ENCODE results near the gene MACF1.

MACF1 gene

DNA sequence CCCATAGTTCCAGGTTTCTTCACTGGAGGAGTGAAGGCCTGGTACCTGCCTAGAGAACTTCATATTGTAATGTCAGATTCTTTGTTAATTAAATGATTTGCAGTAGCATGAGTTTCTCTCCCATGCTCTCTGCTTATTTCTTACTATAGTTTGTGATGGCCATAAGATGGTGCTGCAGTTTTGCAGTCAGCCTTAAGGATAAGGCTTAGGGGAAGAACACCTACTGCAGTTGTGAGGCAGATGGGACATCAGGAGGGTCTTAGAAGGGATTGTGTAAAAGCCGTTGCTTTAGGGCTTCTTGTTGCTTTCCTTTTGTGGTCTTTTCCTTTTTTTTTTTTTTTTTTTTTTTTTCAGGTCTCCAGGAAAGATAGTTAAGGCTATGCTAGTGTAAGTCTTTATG lies 61.8 kb downstream of the MACF1 start:
- peak; percentile 15 for DNase-seq

DNA sequence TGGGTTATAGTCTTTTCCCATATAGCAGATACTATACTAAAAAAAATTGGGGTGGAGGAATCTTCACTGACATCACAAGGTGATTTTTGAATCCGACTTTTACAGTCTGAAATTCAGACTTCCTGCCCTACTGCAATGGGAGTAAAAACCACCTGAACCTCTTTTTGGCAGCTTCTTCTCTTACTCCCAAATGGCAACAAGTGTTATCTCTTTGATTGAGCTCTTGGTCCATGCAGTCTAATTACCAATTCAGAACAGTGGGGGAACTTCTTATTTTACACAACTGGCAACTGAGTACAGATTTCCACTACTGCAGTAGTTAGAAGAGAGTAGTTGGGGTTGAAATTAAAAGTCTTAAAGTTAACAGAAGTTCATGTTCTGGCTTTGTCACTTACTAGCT lies 62.3 kb downstream of the MACF1 start:
- no peak for DNase-seq

DNA sequence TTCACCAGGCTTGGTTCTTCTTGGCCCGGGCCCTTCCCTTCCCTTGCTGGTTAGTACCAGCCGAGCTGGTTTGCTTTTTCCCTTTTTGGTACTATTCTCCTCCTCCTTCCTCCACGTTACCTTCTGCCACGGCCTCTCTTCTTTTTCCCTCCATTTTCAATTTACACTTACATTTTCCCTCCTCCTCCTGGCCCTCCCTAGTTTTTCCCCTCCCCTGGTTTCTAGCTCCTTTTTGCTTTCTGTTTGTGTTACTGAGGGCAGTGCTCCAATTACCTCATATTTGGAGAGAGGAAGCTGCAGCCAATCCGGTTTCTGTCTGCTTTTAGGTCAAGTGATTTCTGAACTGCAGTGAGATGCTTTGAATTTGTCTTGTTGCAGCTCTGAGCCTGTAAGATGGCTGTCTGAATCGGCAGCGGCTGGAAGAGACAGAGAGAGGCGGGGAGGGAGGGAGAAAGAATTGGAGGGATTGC lies 63.7 kb downstream of the MACF1 start:
- peak; percentile 62 for DNase-seq

DNA sequence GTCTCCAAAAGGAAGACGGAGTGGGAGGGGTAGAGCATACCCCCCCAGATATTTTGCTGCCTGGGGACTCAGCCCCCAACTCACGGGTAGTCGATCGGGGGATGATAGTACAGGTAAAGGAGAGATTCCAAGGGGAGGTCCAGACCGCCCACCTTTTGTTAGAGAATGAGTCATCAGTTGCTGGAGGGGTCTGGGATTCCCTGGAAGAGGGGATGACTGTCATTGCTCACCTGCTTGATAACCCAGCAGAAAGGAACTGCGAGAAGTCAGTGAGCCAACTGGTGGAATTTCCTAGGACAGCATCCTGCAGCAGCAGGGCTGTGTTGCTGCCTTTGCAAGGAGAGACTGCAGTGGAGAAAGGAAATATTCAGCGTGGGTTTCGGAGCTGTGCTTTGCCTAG lies 64.4 kb downstream of the MACF1 start:
- no peak for DNase-seq

DNA sequence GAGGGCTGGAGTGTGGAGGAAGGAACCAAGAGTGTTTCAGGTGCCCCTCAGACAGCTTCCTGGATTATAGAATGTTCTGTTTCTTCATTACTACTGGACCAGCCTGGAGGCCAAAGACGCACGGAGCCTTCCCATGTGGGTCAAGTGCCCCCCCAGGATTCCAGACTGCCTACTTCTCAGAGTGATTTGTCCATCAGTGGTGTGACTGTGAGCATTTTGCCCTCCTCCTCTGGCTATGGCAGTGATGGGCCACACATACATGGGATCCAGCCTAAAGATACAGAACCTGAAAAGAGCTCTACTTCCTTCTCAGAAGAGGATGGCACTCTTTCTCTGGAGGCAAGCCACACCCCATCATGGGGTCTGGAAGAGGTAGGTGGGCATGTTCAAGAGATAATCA lies 64.9 kb downstream of the MACF1 start:
- peak; percentile 2 for DNase-seq

DNA sequence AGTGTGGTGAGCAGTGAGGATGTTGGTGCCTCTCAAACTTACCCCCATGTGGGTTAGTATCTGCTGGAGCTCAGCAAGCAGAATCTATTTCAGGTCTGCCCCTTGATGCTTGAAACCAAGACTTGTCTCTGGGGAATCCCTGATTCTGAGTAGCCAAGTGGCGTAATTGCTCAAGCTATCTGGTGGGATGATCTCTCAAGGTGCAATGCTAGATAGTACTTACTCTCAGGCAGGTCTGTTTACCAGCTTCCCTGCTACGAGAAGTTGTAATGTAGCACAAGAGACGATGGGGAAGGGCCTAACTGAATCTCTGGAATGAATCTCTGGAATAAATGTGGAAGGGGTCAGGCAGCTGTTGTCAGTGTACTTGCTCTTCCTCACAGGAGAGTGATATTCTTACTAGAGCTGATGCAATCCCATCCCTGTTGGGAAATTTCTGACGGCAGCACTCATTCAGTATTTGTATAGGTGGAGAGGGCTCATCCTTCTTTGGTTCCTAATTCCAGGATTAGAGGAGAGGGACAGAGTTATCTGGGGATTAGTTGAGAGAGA lies 65.4 kb downstream of the MACF1 start:
- DNase-seq: peak; percentile 29

DNA sequence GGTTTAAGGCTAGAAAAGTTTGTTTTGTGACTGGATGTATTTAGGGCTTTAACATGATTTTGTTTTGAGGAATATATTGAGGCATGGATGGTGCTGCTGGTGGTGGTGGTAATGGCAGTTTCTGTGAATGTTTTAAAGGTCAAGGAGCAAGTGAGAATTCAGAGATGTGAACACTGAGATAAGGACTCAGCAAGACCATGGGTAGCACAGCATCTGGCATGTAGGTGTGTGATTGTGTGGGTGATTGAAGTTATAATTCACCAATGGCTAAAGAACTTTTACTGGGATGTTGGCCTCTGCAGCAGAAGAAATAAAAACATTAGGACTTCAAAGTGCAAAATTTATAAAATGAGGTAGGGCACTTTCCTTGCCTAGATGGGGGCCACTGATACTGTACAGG lies 65.9 kb downstream of the MACF1 start:
- no peak for DNase-seq

DNA sequence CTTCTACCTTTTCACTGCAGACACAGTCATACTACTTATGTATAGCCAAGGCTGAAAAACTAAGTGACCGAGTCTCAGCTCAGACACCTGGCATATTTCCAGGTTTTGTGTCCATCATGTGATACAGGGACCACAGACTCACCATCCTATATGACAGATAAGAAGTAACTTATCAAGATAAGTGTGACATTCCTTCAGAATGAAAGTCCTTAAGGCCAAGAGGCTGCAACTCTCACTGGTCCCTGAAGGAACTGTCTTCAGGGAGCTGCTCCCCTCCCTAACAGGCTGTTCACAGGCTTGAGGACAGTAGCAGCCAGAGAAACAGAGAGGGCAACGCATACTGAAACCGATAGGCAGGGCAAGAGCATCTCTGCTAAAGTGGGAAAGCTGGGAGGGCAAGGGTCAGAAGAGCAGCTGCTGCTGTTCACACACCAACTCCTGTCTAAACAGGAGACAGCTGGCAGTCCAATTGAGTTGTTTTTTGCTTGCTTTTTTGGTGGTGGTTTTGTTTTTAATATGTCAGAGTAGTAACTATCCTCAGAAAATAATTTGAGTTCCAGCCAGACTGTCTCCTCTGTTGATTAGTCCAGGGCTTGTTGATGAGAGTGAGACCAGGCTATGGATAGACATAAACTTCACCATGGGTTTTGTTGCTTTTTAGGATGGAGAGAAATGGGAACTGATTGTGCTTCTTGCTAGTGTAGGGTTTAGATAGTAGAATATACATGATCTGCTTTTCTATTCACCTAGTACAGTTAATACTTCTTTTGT lies 67.7 kb downstream of the MACF1 start:
- peak; percentile 65 for DNase-seq

DNA sequence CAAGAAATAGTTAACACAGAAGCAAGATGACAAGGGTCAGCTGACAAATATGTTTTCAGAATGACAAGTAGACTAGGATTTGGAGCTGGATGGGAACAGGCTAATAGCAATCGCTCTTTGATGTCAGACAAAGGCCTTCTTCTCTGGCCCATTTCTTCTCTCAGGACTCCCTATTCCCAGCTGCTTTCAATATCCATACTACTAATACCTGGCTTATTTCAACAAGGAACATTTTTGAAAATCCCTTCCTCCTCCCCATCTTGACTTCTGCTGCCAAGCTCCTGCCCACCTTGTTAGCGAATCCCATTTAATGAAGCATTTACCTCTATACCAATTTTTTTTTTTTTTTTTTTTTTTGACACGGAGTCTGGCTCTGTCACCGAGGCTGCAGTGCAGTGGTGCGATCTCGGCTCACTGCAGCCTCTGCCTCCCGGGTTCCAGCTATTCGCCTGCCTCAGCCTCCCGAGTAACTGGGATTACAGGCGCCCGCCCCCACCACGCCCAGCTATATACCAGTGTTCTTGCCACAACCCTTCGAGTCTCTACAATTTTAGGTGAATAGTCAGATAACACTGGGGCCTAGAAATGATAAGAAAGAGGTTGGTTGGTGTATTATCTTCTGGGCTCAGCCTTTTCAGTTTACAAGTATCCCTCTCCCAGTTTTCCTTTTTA lies 68.4 kb downstream of the MACF1 start:
- DNase-seq: no peak

DNA sequence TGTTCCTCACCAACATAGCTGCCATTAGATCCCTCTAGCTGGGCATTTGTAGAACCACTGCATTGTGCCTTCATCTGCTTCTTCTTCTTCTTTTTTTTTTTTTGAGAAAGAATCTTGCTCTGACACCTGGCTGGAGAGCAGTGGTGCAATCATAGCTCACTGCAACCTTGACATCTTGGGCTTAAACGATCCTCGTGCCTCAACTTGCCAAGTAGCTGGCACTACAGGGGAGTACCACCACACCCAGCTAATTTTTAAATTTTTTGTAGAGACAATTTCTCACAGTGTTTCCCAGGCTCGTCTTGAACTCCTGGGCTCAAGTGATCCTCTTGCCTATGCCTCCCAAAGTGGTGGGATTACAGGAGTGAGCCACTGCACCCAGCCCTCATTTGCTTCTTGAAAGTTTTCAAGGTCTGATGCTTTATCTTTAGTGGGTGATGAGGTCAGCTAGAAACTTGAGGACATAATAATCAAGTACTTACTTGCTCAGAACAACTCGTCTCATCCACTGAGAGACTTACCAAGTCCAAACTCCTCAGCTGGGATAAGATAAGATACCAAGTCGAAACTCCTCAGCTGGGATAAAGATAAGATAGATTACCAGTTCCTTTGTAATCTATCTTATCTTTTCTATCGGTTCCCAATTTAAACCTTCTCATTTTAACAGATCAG lies 71.5 kb downstream of the MACF1 start:
- no peak for DNase-seq

DNA sequence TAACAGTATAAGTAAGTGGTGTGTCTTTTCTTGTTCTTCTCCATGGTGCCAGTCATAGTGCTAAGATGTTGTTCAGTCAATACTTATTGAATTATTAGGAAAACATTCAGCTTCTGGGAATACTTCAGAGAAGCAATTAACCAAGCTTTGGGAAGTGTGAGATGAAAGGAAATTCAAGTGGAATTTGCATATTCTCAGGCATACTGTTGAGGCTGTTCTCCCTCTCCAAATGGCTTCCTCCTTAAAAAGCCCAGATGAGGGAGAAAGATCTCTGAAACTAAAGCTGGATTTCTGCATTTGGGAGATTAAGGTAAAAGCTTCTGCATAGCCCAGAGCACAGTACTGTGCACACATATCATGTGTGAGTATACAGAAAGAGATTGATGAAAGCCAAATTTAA lies 73.4 kb downstream of the MACF1 start:
- no peak for DNase-seq

DNA sequence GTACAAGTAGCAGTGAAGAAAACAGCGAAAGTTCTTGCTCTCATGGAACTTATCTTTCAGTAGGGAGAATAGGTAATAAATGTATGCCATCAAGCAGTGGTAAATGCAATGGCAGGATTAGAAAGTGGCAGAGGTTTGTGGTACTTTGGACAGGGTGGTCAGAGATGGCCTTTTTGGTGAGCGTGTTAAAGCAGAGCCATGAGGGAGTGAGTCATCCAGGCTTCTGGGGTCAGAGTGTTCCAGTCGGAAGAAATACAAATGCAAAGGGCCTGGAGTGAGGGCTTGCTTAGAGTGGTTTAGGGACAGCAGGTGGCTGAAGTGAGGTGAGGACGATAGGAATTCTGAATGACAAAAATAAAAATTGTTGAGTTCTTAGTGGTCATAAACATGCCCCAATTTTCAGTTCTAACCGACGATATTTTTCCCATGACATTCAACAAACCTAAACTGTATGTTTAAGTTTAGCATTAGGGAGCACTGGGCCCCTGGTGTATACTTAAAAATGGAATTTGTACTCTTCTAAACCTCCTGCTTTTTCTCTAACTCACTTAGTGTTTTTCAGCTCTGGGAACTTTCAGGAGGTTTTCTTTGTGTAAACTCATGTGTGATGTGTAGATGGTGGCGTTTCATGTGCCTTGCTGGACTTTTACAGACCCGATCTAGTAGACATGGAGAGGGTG lies 78.2 kb downstream of the MACF1 start:
- DNase-seq: no peak

DNA sequence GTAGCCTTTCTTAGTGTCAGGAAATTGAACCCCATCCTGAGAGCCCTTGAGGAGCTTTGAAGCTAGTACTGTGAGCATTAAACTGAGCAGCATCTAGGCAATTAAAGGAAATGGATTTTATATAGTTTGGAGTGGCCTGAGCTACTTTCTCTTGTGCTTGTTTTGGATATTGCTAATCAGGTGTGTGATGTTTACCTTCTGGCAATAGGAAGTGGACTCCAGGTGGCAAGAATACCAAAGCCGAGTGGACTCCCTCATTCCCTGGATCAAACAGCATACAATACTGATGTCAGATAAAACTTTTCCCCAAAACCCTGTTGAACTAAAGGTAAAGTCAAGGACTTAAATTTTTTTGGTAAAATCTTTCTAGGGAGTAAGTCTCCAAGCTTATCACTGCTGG lies 79.4 kb downstream of the MACF1 start:
- DNase-seq: no peak

DNA sequence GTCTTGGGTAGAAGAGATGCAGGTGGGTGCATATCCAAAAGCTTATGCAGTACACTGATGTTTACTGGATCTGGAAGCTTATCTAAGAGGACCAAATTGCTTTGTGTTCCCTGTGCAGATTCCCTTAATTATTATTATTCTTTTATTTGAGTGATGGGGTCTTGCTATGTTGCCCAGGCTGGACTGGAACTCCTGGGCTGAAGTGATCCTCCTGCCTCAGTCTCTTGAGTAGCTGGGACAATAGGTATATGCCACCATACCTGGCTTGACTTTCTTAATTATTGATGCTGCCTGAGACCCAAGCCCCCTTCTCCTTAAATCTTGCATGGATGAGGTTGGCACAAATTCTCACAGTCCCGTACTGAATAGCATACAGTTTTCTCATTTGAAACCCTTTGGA lies 83.0 kb downstream of the MACF1 start:
- no peak for DNase-seq

DNA sequence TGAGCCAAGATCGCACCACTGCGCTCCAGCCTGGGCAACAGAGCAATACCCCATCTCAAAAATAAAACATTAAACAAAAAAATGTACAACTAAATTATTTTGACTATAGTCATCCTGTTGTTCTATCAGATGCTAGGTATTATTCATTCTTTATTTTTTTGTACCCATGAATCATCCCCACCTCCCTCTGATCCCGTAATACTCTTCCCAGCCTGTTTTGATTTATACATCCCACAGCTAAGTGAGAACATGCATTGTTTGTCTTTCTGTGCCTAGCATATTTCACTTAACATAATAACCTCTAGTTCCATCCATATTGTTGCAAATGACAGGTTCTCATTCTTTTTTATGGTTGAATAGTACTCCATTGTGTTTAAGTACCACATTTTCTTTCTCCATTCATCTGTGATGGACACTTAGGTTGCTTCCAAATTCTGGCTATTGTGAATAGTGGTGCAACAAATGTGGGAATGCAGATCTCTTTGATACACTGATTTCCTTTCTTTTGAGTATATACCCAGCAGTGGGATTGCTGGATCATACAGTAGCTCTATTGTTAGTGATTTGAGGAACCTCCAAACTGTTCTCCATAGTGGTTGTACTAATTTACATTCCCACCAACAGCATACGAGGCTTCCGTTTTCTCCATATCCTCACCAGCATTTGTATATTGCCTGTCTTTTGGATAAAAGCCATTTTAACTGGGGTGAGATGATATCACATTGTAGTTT lies 84.4 kb downstream of the MACF1 start:
- DNase-seq: no peak

DNA sequence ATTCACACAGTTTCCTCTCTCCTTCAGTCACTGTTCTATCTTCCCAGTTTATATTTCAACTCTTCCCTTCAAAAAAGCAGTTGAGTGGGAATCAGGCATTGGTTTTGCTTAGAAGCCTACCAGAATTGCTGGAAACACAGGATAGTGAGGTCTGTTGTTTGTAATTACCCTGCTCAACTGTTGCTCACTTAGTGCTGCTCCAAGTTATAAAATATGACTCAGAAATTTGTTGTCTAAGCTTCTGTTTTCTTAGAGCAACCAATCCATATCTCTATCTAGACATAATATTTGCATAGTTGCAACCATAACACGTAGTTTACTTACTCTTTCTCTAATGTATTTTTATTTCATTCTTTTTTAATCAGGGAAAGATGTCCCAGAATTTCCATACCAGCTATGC lies 87.9 kb downstream of the MACF1 start:
- DNase-seq: no peak

DNA sequence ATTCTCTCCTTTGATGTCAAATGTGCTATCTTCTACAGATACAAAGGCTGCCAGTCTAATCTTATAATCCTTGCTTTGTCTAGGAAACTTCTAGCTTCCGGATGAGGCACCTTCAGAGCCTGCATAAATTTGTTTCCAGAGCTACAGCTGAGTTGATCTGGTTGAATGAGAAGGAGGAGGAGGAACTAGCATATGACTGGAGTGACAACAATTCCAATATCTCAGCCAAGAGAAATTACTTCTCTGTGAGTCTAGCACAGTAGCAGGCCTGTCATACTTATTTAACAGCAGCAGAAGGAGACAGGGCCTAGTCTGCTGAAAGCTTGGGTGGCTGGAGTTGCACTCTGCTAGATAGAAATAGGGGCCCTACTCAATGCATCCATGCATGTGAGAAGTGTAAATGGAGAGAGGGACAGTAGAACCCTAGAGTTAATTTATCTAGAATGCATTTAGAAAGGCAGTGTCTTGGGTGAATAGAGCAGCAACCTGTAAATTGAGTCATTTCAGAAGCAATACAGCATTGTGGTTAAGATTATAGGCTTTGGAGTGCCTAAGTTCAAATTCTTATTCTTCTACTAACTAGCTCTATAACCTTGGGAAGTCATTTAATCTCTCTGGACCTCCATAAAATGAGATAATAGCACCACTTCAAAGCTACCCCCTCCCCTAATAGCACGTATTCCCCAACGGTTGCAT lies 89.0 kb downstream of the MACF1 start:
- no peak for DNase-seq

DNA sequence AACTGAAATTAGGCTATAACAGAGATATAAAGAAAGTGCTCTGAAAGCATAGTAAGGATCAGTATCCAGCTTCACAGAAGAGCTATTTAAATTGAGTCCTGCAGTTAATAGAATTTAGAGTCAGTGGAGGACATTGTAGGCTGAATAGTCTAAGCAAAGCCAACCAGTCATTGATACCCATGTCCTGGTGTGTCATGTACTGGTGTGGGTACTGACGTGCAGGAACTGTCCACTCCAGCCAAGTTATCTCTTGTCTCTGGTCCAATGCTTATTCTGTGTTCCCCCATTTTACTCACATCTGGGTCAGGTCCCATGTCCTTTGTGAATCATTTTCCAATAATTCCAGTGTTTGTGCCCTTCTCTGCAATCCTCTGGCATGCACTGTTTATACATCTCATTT lies 90.0 kb downstream of the MACF1 start:
- no peak for DNase-seq

DNA sequence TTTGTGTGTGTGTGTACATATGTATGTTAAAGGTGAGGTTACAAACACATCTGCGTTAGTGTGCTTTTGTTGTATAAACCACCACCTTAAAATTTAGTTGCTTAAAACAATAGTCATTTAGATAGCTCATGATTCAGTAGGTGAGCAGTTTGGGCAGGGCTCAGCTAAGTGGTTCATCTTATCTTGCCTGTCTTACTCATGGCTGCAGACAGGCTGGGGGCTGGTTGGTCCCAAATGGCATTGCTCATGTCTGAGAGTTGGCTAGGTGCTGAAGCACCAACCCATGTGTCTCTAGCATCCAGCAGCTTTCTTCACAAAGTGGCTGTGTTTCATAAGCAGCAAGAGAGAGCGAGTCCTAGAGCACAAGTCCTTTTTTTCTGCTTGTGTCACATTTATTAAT lies 91.4 kb downstream of the MACF1 start:
- DNase-seq: no peak

DNA sequence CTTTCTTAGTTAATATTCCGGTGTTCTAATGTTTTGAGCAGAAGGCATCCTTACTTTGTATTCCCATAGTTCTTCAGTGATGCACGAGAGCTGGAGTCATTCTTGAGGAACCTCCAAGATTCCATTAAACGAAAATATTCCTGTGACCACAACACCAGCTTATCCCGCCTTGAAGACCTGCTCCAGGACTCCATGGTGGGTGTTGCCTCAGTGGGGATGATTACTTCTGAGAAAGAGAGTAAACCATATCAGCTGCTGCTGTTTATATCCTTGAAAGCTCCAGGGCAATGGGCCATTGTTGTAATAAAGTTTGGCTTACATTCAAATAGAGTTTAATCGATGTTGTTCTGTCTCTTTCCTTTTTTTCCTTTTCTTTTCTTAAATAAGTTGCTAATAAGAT lies 93.1 kb downstream of the MACF1 start:
- DNase-seq: no peak

DNA sequence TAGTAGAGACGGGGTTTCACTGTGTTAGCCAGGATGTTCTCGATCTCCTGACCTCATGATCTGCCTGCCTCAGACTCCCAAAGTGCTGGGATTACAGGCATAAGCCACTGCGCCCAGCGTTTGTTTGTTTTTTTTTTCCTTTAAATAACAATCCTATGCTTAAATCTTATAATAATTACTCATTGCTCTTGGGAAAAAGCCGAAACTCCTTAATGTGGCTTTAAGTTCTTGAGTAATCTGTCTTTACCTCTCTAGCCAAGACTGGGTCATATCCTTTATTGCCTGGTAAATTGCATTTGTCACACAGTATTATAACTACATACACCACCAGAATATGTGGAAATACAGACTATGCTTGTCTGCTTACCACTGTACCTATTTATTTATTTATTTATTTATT lies 97.1 kb downstream of the MACF1 start:
- DNase-seq: no peak

DNA sequence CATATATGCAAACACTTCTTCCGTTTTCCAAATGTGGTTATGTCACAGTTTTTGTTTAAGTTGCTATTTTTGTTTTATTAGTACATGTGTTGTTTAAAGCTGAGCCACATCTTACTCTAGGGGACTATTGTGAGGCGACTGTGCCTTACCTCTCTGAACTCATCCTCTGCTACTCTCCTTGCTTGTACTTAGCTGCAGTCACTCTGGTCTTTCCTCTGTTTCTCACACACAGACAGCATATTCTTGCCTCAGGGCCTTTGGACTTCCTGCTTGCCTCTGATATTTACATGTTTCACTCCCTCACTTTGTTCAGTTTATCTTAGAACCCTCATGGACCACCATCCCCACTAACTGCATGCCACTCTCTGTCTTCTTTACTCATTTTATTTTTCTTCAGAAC lies 101.1 kb downstream of the MACF1 start:
- DNase-seq: no peak
